ENCODE results near the gene CENATAC.

GRCh38 chr11:118984825-118985224 lies 13.1 kb upstream of the CENATAC start:
- TF ChIP-seq CTCF (conservative IDR thresholded peaks at IDR 0.05; ENCODE audit: low read depth in 2 of 2): no peak
- no peak for TF ChIP-seq EZH2phosphoT487 (IDR thresholded peaks at IDR 0.05; ENCODE audit: unreplicated experiment)
- TF ChIP-seq POLR2AphosphoS5 (IDR thresholded peaks at IDR 0.05; ENCODE audit: low read depth): no peak
- TF ChIP-seq STAT1 (IDR thresholded peaks at IDR 0.05; ENCODE audit: unreplicated experiment): no peak
- no peak for TF ChIP-seq REST (IDR thresholded peaks at IDR 0.05; ENCODE audit: unreplicated experiment)
- no peak for TF ChIP-seq EZH2 (IDR thresholded peaks at IDR 0.05; ENCODE audit: low read depth, unreplicated experiment)
- no peak for TF ChIP-seq ZNF331 (CRISPR knock-in tag; IDR thresholded peaks at IDR 0.05; ENCODE audit: low read depth)
- TF ChIP-seq NANOG (IDR thresholded peaks at IDR 0.05; ENCODE audit: borderline replicate concordance): no peak

Measured in GM23338 (cell line).